ENCODE results near the gene RAB7A.
"Not testable (repeated sequence)": the region's sequence is repeated elsewhere in the genome, so short reads cannot be mapped to it uniquely, and the experiment has no call there.

The RAB7A gene

GRCh38 chr3:128815318-128816064 is 89.5 kb downstream of the RAB7A start:
- DNase-seq (ENCODE audit: low read depth, low spot score) = no peak

- no peak for DNase-seq (ENCODE audit: low read depth, low spot score)
These were observed 92.3 kb downstream of the RAB7A start for GRCh38 chr3:128818186-128818787.

GRCh38 chr3:128820252-128820839 is 94.4 kb downstream of the RAB7A start:
- no peak for DNase-seq (ENCODE audit: low read depth, low spot score)

- no peak for DNase-seq (ENCODE audit: low read depth, low spot score)
These were observed 97.0 kb downstream of the RAB7A start for GRCh38 chr3:128823008-128823407.

GRCh38 chr3:128823631-128824030 is 97.6 kb downstream of the RAB7A start:
- no peak for DNase-seq (ENCODE audit: low read depth, low spot score)

- no peak for DNase-seq (ENCODE audit: low read depth, low spot score)
These were observed 98.3 kb downstream of the RAB7A start for GRCh38 chr3:128824132-128824850.

GRCh38 chr3:128825117-128825725 is 99.2 kb downstream of the RAB7A start:
- DNase-seq (ENCODE audit: low read depth, low spot score) = no peak

GRCh38 chr3:128829087-128829486 is 103.1 kb downstream of the RAB7A start:
- peak; percentile 32 for DNase-seq (ENCODE audit: low read depth, low spot score)

- not testable (repeated sequence) for DNase-seq (ENCODE audit: low read depth, low spot score)
These were observed 104.1 kb downstream of the RAB7A start for GRCh38 chr3:128829925-128830625.

- not testable (repeated sequence) for DNase-seq (ENCODE audit: low read depth, low spot score)
These were observed 104.8 kb downstream of the RAB7A start for GRCh38 chr3:128830762-128831161.

GRCh38 chr3:128832979-128833378 is 107.0 kb downstream of the RAB7A start:
- DNase-seq (ENCODE audit: low read depth, low spot score) = not testable (repeated sequence)

GRCh38 chr3:128835096-128835495 is 109.1 kb downstream of the RAB7A start:
- no peak for DNase-seq (ENCODE audit: low read depth, low spot score)

- DNase-seq (ENCODE audit: low read depth, low spot score) = no peak
These were observed 116.2 kb downstream of the RAB7A start for GRCh38 chr3:128841926-128842920.

GRCh38 chr3:128844502-128844901 is 118.5 kb downstream of the RAB7A start:
- no peak for DNase-seq (ENCODE audit: low read depth, low spot score)

- DNase-seq (ENCODE audit: low read depth, low spot score) = peak; percentile 48
These were observed 119.3 kb downstream of the RAB7A start for GRCh38 chr3:128845119-128845777.

GRCh38 chr3:128845778-128846485 is 119.9 kb downstream of the RAB7A start:
- DNase-seq (ENCODE audit: low read depth, low spot score) = peak; percentile 94

GRCh38 chr3:128846486-128846891 is 120.5 kb downstream of the RAB7A start:
- DNase-seq (ENCODE audit: low read depth, low spot score) = no peak

- no peak for DNase-seq (ENCODE audit: low read depth, low spot score)
These were observed 121.8 kb downstream of the RAB7A start for GRCh38 chr3:128847666-128848370.
